IMR-90 (cell line): ENCODE results near the gene ADH1C. TPM values are rescaled to one million over a fixed set of nuclear protein-coding genes. Genes with fewer than 3 reads are reported as not detected.
A peak's percentile ranks its signal among the peaks of the same experiment; 100 is the strongest.

Experiments
- ATAC-seq: fragments of 200-7000 bp; cut with Tn5 transposase; 2 replicates; pipeline ENCODE4 v1.9.1; 2020; ENCODE audit warnings: low read depth, mild to moderate bottlenecking, moderate library complexity
- BruUV-seq: library from RNA; stranded (reverse); fragments of 400-500 nt; replicated peaks from 2 replicates; lab custom pipeline; 2021; lab: Mats Ljungman, UMichigan
- CTCF ChIA-PET: fragments of 300-600 bp; formaldehyde crosslinking; extraction: SDS; loops from one replicate; lab custom pipeline; 2021; ENCODE audit warnings: antibody characterized with exemption; lab: Yijun Ruan, JAX
- POLR2A ChIA-PET: fragments of 300-600 bp; sonication (Branson Sonifier 250); formaldehyde crosslinking; loops from one replicate; lab custom pipeline; 2022; ENCODE audit warnings: antibody characterized with exemption; ENCODE audit not compliant: unreplicated experiment; lab: Charles Lee
- DNase-seq: peaks from one replicate; pipeline ENCODE4 v3.0.0; 2013
- H2AFZ ChIP-seq: replicated peaks from 2 replicates; pipeline ENCODE3; 2013; ENCODE audit warnings: low read length, mild to moderate bottlenecking; ENCODE audit not compliant: poor library complexity
- H2AK5ac ChIP-seq: 2 replicates; pipeline ENCODE4 v1.6.1; 2013; ENCODE audit warnings: low read depth, low read length, inconsistent platforms
- H2AK9ac ChIP-seq: replicated peaks from 2 replicates; pipeline ENCODE3; 2013; ENCODE audit warnings: mild to moderate bottlenecking, low read depth, low read length, moderate library complexity; ENCODE audit not compliant: poor library complexity
- H2BK120ac ChIP-seq: 2 replicates; pipeline ENCODE4 v1.6.1; 2013; ENCODE audit warnings: low read depth, low read length, inconsistent platforms
- H2BK15ac ChIP-seq: 3 replicates; pipeline ENCODE4 v1.6.1; 2013; ENCODE audit warnings: low read depth, low read length, inconsistent platforms
- H2BK20ac ChIP-seq: 2 replicates; pipeline ENCODE4 v1.6.1; 2013; ENCODE audit warnings: low read depth, mild to moderate bottlenecking, inconsistent platforms, low read length, moderate library complexity
- H2BK5ac ChIP-seq: 2 replicates; pipeline ENCODE4 v1.6.1; 2013; ENCODE audit warnings: mild to moderate bottlenecking, low read depth, low read length, inconsistent platforms; ENCODE audit not compliant: poor library complexity, severe bottlenecking
- H3K14ac ChIP-seq: replicated peaks from 2 replicates; pipeline ENCODE4 v1.6.1; 2013; ENCODE audit warnings: low read depth, low read length, inconsistent platforms
- H3K18ac ChIP-seq: 2 replicates; pipeline ENCODE4 v1.6.1; 2013; ENCODE audit warnings: low read depth, low read length, control low read depth
- H3K23ac ChIP-seq: 2 replicates; pipeline ENCODE4 v1.6.1; 2013; ENCODE audit warnings: low read depth, low read length, inconsistent platforms
- H3K27ac ChIP-seq: 2 replicates; pipeline ENCODE4 v1.5.1; 2013; ENCODE audit warnings: mild to moderate bottlenecking, control low read depth, low read length; ENCODE audit not compliant: insufficient read depth
- H3K27me3 ChIP-seq: 2 replicates; pipeline ENCODE4 v1.6.1; 2013; ENCODE audit warnings: low read length; ENCODE audit not compliant: control insufficient read depth, insufficient read depth
- H3K36me3 ChIP-seq: 2 replicates; pipeline ENCODE4 v1.6.1; 2013; ENCODE audit warnings: low read length, mixed read lengths; ENCODE audit not compliant: control insufficient read depth, insufficient read depth
- H3K4ac ChIP-seq: 2 replicates; pipeline ENCODE4 v1.6.1; 2013; ENCODE audit warnings: low read depth, low read length, inconsistent platforms
- H3K4me1 ChIP-seq: 2 replicates; pipeline ENCODE4 v1.6.1; 2013; ENCODE audit warnings: low read length, mixed read lengths; ENCODE audit not compliant: control insufficient read depth, insufficient read depth
- H3K4me2 ChIP-seq: 2 replicates; pipeline ENCODE4 v1.6.1; 2013; ENCODE audit warnings: low read depth, mild to moderate bottlenecking, control low read depth, low read length, moderate library complexity
- H3K4me3 ChIP-seq: 2 replicates; pipeline ENCODE4 v1.5.1; 2013; ENCODE audit warnings: low read depth, mild to moderate bottlenecking, control low read depth, low read length, moderate library complexity; ENCODE audit not compliant: insufficient read depth
- H3K56ac ChIP-seq: 2 replicates; pipeline ENCODE4 v1.6.1; 2013; ENCODE audit warnings: low read length, inconsistent platforms; ENCODE audit not compliant: insufficient read depth; ENCODE audit errors: extremely low read depth
- H3K79me1 ChIP-seq, 2 experiments: 2 replicates each; pipeline ENCODE4 v1.6.1; 2013; ENCODE audit warnings: low read length in 2 of 2, inconsistent platforms in 1 of 2, low read depth in 1 of 2
- H3K9ac ChIP-seq: 2 replicates; pipeline ENCODE4 v1.6.1; 2013; ENCODE audit warnings: low read depth, low read length, control low read depth
- H3K9me1 ChIP-seq: 2 replicates; pipeline ENCODE4 v1.6.1; 2013; ENCODE audit warnings: low read length, inconsistent platforms; ENCODE audit not compliant: insufficient read depth
- H3K9me3 ChIP-seq: 2 replicates; pipeline ENCODE4 v1.6.1; 2013; ENCODE audit warnings: low read length; ENCODE audit not compliant: control insufficient read depth, insufficient read depth
- H4K20me1 ChIP-seq: 2 replicates; pipeline ENCODE4 v1.6.1; 2013; ENCODE audit warnings: low read length, inconsistent platforms; ENCODE audit not compliant: insufficient read depth
- H4K5ac ChIP-seq: 2 replicates; pipeline ENCODE4 v1.6.1; 2013; ENCODE audit warnings: mild to moderate bottlenecking, low read depth, low read length, control low read depth
- H4K8ac ChIP-seq, 2 experiments: 2 replicates each; pipeline ENCODE4 v1.6.1; 2013; ENCODE audit warnings: low read depth in 2 of 2, low read length in 2 of 2, control low read depth in 1 of 2, inconsistent platforms in 1 of 2
- H4K91ac ChIP-seq: 2 replicates; pipeline ENCODE4 v1.6.1; 2013; ENCODE audit warnings: low read depth, low read length, inconsistent platforms; ENCODE audit not compliant: insufficient read depth
- BHLHE40 ChIP-seq: fragments of 150-350 bp; IDR thresholded peaks from 2 replicates; pipeline ENCODE4 v1.6.1; 2016; ENCODE audit warnings: mild to moderate bottlenecking, low read depth, low read length
- CEBPB ChIP-seq: IDR thresholded peaks from 2 replicates; pipeline ENCODE4 v1.6.1; 2012; ENCODE audit warnings: low read depth, low read length, improper control_type of control experiment
- CHD1 ChIP-seq: IDR thresholded peaks from 2 replicates; pipeline ENCODE4 v1.6.1; 2012; ENCODE audit warnings: low read depth, low read length, improper control_type of control experiment
- CTCF ChIP-seq: conservative IDR thresholded peaks from 2 replicates; pipeline ENCODE4 v1.5.1; 2012; ENCODE audit warnings: mild to moderate bottlenecking, low read depth, low read length, improper control_type of control experiment
- ELK1 ChIP-seq: fragments of 150-350 bp; IDR thresholded peaks from 2 replicates; pipeline ENCODE4 v1.6.1; 2016; ENCODE audit warnings: low read depth, mild to moderate bottlenecking, low read length, moderate library complexity, borderline replicate concordance
- FOS ChIP-seq: fragments of 150-350 bp; IDR thresholded peaks from 2 replicates; pipeline ENCODE4 v1.6.1; 2016; ENCODE audit warnings: low read depth, low read length
- MAFK ChIP-seq: IDR thresholded peaks from 2 replicates; pipeline ENCODE4 v1.6.1; 2012; ENCODE audit warnings: low read depth, low read length, improper control_type of control experiment
- MAZ ChIP-seq: IDR thresholded peaks from 2 replicates; pipeline ENCODE4 v1.6.1; 2012; ENCODE audit warnings: low read depth, mild to moderate bottlenecking, low read length, improper control_type of control experiment, moderate library complexity, borderline replicate concordance
- MXI1 ChIP-seq: IDR thresholded peaks from 2 replicates; pipeline ENCODE4 v1.6.1; 2012; ENCODE audit warnings: low read depth, mild to moderate bottlenecking, low read length, moderate library complexity, borderline replicate concordance
- NFE2L2 ChIP-seq: fragments of 150-350 bp; IDR thresholded peaks from 2 replicates; pipeline ENCODE4 v1.6.1; 2016; ENCODE audit warnings: low read depth, mild to moderate bottlenecking, low read length
- POLR2A ChIP-seq: IDR thresholded peaks from 2 replicates; pipeline ENCODE4 v1.6.1; 2012; ENCODE audit warnings: mild to moderate bottlenecking, low read depth, low read length
- RAD21 ChIP-seq: IDR thresholded peaks from 2 replicates; pipeline ENCODE4 v1.6.1; 2012; ENCODE audit warnings: low read length, improper control_type of control experiment
- RCOR1 ChIP-seq: IDR thresholded peaks from 2 replicates; pipeline ENCODE4 v1.6.1; 2012; ENCODE audit warnings: mild to moderate bottlenecking, low read length, improper control_type of control experiment; ENCODE audit not compliant: insufficient replicate concordance
- RFX5 ChIP-seq: IDR thresholded peaks from 2 replicates; pipeline ENCODE4 v1.8.0; 2012; ENCODE audit warnings: low read depth, mild to moderate bottlenecking, low read length, moderate library complexity
- USF2 ChIP-seq: fragments of 150-350 bp; IDR thresholded peaks from 2 replicates; pipeline ENCODE4 v1.6.1; 2017; ENCODE audit warnings: mild to moderate bottlenecking, antibody characterized with exemption, low read length, low read depth
- WGBS, 2 experiments: methylation state at CpG; one replicate each; pipeline versions ENCODE4 v1.1.5 to v1.1.7; 2013; ENCODE audit warnings: missing lambda C conversion rate in 2 of 2; ENCODE audit not compliant: insufficient read length in 1 of 2; ENCODE audit errors: extremely low coverage in 2 of 2; 5-methylcytosine and 5-hydroxymethylcytosine counted together
- dilution Hi-C: fragments of 300-500 bp; cut with HindIII; formaldehyde crosslinking; loops from one replicate; pipeline ENCODE4 v1.14.3; 2018; ENCODE audit warnings: low sequenced_read_pairs; ENCODE audit not compliant: unreplicated experiment
- in situ Hi-C: fragments of 300-500 bp; cut with MboI; formaldehyde crosslinking; loops from 3 replicates; pipeline ENCODE4 v1.14.3; 2019; ENCODE audit warnings: low sequenced_read_pairs, inconsistent platforms, mixed read lengths
- intact Hi-C: fragments of 100-400 bp; cut with micrococcal nuclease; formaldehyde crosslinking; loops from 2 replicates; pipeline ENCODE4 v1.10.0; 2022
- polyA plus RNA-seq, 3 experiments: library from polyadenylated mRNA; depleted of rRNA; stranded (reverse); fragments of >200 nt; gene quantifications; 2 replicates each; pipeline ENCODE4 v1.2.3, GENCODE V29; 2012; ENCODE audit warnings: low replicate concordance in 1 of 3
- total RNA-seq: library from RNA; depleted of rRNA; stranded (reverse); fragments of >200 nt; gene quantifications from 2 replicates; pipeline ENCODE4 v1.2.3, GENCODE V29; 2012

ADH1C gene
- total and polyA plus RNA-seq, 2 of the 4 experiments (the other 2 are of a cell fraction) = 0.26 TPM; not detected in 1

GRCh38 chr4:99390055-99390454 is 37.5 kb upstream of the ADH1C start:
- peak overlapping the region; percentile 94 for H3K14ac ChIP-seq
- H3K9me3 ChIP-seq = no peaks in the 10 kb centered on the region
- TF ChIP-seq RAD21 = no peak
- no peak for TF ChIP-seq CHD1
- TF ChIP-seq MAFK = no peak
- no peak for TF ChIP-seq BHLHE40
- TF ChIP-seq CTCF = no peak
- no peak for TF ChIP-seq CEBPB
- no peak for TF ChIP-seq POLR2A
- TF ChIP-seq MAZ = no peak
- no peak for TF ChIP-seq USF2
- no peak for TF ChIP-seq MXI1
- TF ChIP-seq ELK1 = no peak
- no peak for TF ChIP-seq FOS
- no peak for TF ChIP-seq NFE2L2
- no peak for TF ChIP-seq RFX5
- TF ChIP-seq RCOR1 = no peak
- H2AK9ac ChIP-seq = no peak overlapping the region
- peak overlapping the region; percentile 49; the same call in 1 of the 2 replicates for H2AK5ac ChIP-seq
- peak overlapping the region; percentile 95 for H2BK5ac ChIP-seq
- no peak overlapping the region for H3K4me3 ChIP-seq
- no peak overlapping the region for H3K56ac ChIP-seq
- peak; percentile 80 for DNase-seq
- intact Hi-C loops = no loop called here
- H3K9me1 ChIP-seq = no peaks in the 10 kb centered on the region; the same call in 1 of the 2 replicates
- H3K4me2 ChIP-seq = peak overlapping the region; percentile 60; the same call in 1 of the 2 replicates
- H2BK20ac ChIP-seq = peak overlapping the region; percentile 94
- H3K4ac ChIP-seq = peak overlapping the region; percentile 90
- peak overlapping the region; percentile 84; the same call in 1 of the 2 replicates for H3K9ac ChIP-seq
- no peaks in the 10 kb centered on the region for H3K27me3 ChIP-seq
- in situ Hi-C loops = no loop called here
- ChIA-PET POLR2A (no interaction called here), CTCF (no interaction called here)
- H2BK15ac ChIP-seq = peak overlapping the region; percentile 95; the same call in 2 of the 3 replicates
- H3K36me3 ChIP-seq = no peaks in the 10 kb centered on the region
- H3K4me1 ChIP-seq = peaks cover 6% of the 10 kb centered on the region
- H4K91ac ChIP-seq = peak overlapping the region; percentile 71
- H2AFZ ChIP-seq = no peak overlapping the region
- peak overlapping the region; percentile 82 to 88; a peak in 3 of 4 replicates for H4K8ac ChIP-seq
- no peaks in the 10 kb centered on the region for H3K79me1 ChIP-seq
- no peaks in the 10 kb centered on the region for H4K20me1 ChIP-seq
- H2BK120ac ChIP-seq = peak overlapping the region; percentile 98
- H3K18ac ChIP-seq = peak overlapping the region; percentile 100
- dilution Hi-C loops = no loop called here
- H3K27ac ChIP-seq = peak overlapping the region; percentile 100; the same call in 1 of the 2 replicates
- peak overlapping the region; percentile 60; the same call in 1 of the 2 replicates for H3K23ac ChIP-seq
- H4K5ac ChIP-seq = peak overlapping the region; percentile 100
- 60% methylated on average over 1 of the region's 1 CpG; no CpG with 5 or more reads in 1 of the 2 experiments for WGBS, 2 experiments
- peak; percentile 69 for ATAC-seq
- no TSS peak for BruUV-seq
